GM23338 (cell line): ENCODE measurements around the gene STAM.

Source experiments
- CREB1 ChIP-seq: fragments of 250-450 bp; sonication (Bioruptor Pico); IDR thresholded peaks from 2 replicates; pipeline ENCODE4 v1.5.0; 2020; ENCODE audit warnings: low read depth, mild to moderate bottlenecking, moderate library complexity
- EZH2 ChIP-seq: fragments of 200-600 bp; sonication (generic); IDR thresholded peaks from one replicate; pipeline ENCODE4 v1.8.0; 2017; ENCODE audit warnings: antibody characterized with exemption, mild to moderate bottlenecking, low read depth; ENCODE audit not compliant: unreplicated experiment
- EZH2phosphoT487 ChIP-seq: fragments of 200-600 bp; sonication (generic); IDR thresholded peaks from one replicate; pipeline ENCODE4 v1.8.1; 2018; ENCODE audit warnings: antibody characterized with exemption; ENCODE audit not compliant: unreplicated experiment
- JUNB ChIP-seq: IDR thresholded peaks from one replicate; pipeline ENCODE4 v1.6.1; 2016; ENCODE audit warnings: antibody characterized with exemption; ENCODE audit not compliant: unreplicated experiment
- NANOG ChIP-seq: IDR thresholded peaks from 2 replicates; pipeline ENCODE4 v1.6.1; 2016; ENCODE audit warnings: antibody characterized with exemption, borderline replicate concordance
- POLR2AphosphoS5 ChIP-seq: IDR thresholded peaks from 2 replicates; pipeline ENCODE4 v1.6.1; 2016; ENCODE audit warnings: antibody characterized with exemption, low read depth
- ZNF114 ChIP-seq: fragments of 250-450 bp; sonication (Bioruptor Pico); IDR thresholded peaks from 2 replicates; pipeline ENCODE4 v1.5.0; 2020; ENCODE audit warnings: mild to moderate bottlenecking, moderate library complexity
- ZNF331 ChIP-seq: fragments of 250-450 bp; sonication (Bioruptor Pico); IDR thresholded peaks from 2 replicates; pipeline ENCODE4 v1.5.0; 2020; ENCODE audit warnings: low read depth, mild to moderate bottlenecking, moderate library complexity
- TF ChIP-seq, protein P1 (sequence below), 2 experiments: fragments of 200-600 bp in 1 of 2; sonication (generic) in 1 of 2; conservative IDR thresholded peaks; 2 replicates each; pipeline versions ENCODE4 v1.5.1 to v1.6.1; 2016 to 2017; ENCODE audit warnings: antibody characterized with exemption in 2 of 2, low read depth in 2 of 2, mild to moderate bottlenecking in 2 of 2, moderate library complexity in 1 of 2
- TF ChIP-seq, protein P2 (sequence below): IDR thresholded peaks from one replicate; pipeline ENCODE4 v1.6.1; 2018; ENCODE audit warnings: antibody characterized with exemption; ENCODE audit not compliant: unreplicated experiment
- TF ChIP-seq, protein P3 (sequence below): IDR thresholded peaks from 2 replicates; pipeline ENCODE4 v1.6.1; 2016; ENCODE audit warnings: antibody characterized with exemption
- TF ChIP-seq, protein P4 (sequence below): fragments of 250-450 bp; sonication (Bioruptor Pico); IDR thresholded peaks from 2 replicates; pipeline ENCODE4 v1.5.0; 2020; ENCODE audit warnings: mild to moderate bottlenecking, moderate library complexity

- TF ChIP-seq, protein P1, sequence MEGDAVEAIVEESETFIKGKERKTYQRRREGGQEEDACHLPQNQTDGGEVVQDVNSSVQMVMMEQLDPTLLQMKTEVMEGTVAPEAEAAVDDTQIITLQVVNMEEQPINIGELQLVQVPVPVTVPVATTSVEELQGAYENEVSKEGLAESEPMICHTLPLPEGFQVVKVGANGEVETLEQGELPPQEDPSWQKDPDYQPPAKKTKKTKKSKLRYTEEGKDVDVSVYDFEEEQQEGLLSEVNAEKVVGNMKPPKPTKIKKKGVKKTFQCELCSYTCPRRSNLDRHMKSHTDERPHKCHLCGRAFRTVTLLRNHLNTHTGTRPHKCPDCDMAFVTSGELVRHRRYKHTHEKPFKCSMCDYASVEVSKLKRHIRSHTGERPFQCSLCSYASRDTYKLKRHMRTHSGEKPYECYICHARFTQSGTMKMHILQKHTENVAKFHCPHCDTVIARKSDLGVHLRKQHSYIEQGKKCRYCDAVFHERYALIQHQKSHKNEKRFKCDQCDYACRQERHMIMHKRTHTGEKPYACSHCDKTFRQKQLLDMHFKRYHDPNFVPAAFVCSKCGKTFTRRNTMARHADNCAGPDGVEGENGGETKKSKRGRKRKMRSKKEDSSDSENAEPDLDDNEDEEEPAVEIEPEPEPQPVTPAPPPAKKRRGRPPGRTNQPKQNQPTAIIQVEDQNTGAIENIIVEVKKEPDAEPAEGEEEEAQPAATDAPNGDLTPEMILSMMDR (conservative IDR thresholded peaks at IDR 0.05; ENCODE audit: low read depth in 2 of 2), result peak in 1 of 2 experiments; percentile 36; a peak in 1 of 4 replicates
- TF ChIP-seq EZH2phosphoT487 (no peak), POLR2AphosphoS5 (peak; percentile 74), EZH2 (no peak), ZNF331 (CRISPR knock-in tag) (no peak), JUNB (no peak), CREB1 (CRISPR knock-in tag) (peak; percentile 53; the same call in 1 of the 2 replicates), NANOG (no peak), ZNF114 (CRISPR knock-in tag) (no peak)
- TF ChIP-seq, protein P2, sequence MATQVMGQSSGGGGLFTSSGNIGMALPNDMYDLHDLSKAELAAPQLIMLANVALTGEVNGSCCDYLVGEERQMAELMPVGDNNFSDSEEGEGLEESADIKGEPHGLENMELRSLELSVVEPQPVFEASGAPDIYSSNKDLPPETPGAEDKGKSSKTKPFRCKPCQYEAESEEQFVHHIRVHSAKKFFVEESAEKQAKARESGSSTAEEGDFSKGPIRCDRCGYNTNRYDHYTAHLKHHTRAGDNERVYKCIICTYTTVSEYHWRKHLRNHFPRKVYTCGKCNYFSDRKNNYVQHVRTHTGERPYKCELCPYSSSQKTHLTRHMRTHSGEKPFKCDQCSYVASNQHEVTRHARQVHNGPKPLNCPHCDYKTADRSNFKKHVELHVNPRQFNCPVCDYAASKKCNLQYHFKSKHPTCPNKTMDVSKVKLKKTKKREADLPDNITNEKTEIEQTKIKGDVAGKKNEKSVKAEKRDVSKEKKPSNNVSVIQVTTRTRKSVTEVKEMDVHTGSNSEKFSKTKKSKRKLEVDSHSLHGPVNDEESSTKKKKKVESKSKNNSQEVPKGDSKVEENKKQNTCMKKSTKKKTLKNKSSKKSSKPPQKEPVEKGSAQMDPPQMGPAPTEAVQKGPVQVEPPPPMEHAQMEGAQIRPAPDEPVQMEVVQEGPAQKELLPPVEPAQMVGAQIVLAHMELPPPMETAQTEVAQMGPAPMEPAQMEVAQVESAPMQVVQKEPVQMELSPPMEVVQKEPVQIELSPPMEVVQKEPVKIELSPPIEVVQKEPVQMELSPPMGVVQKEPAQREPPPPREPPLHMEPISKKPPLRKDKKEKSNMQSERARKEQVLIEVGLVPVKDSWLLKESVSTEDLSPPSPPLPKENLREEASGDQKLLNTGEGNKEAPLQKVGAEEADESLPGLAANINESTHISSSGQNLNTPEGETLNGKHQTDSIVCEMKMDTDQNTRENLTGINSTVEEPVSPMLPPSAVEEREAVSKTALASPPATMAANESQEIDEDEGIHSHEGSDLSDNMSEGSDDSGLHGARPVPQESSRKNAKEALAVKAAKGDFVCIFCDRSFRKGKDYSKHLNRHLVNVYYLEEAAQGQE, result peak; percentile 9
- TF ChIP-seq, protein P3, sequence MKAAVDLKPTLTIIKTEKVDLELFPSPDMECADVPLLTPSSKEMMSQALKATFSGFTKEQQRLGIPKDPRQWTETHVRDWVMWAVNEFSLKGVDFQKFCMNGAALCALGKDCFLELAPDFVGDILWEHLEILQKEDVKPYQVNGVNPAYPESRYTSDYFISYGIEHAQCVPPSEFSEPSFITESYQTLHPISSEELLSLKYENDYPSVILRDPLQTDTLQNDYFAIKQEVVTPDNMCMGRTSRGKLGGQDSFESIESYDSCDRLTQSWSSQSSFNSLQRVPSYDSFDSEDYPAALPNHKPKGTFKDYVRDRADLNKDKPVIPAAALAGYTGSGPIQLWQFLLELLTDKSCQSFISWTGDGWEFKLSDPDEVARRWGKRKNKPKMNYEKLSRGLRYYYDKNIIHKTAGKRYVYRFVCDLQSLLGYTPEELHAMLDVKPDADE, result 0 out of 2 replicates have a peak, but pooled peaks have one; percentile 37
- TF ChIP-seq, protein P4, sequence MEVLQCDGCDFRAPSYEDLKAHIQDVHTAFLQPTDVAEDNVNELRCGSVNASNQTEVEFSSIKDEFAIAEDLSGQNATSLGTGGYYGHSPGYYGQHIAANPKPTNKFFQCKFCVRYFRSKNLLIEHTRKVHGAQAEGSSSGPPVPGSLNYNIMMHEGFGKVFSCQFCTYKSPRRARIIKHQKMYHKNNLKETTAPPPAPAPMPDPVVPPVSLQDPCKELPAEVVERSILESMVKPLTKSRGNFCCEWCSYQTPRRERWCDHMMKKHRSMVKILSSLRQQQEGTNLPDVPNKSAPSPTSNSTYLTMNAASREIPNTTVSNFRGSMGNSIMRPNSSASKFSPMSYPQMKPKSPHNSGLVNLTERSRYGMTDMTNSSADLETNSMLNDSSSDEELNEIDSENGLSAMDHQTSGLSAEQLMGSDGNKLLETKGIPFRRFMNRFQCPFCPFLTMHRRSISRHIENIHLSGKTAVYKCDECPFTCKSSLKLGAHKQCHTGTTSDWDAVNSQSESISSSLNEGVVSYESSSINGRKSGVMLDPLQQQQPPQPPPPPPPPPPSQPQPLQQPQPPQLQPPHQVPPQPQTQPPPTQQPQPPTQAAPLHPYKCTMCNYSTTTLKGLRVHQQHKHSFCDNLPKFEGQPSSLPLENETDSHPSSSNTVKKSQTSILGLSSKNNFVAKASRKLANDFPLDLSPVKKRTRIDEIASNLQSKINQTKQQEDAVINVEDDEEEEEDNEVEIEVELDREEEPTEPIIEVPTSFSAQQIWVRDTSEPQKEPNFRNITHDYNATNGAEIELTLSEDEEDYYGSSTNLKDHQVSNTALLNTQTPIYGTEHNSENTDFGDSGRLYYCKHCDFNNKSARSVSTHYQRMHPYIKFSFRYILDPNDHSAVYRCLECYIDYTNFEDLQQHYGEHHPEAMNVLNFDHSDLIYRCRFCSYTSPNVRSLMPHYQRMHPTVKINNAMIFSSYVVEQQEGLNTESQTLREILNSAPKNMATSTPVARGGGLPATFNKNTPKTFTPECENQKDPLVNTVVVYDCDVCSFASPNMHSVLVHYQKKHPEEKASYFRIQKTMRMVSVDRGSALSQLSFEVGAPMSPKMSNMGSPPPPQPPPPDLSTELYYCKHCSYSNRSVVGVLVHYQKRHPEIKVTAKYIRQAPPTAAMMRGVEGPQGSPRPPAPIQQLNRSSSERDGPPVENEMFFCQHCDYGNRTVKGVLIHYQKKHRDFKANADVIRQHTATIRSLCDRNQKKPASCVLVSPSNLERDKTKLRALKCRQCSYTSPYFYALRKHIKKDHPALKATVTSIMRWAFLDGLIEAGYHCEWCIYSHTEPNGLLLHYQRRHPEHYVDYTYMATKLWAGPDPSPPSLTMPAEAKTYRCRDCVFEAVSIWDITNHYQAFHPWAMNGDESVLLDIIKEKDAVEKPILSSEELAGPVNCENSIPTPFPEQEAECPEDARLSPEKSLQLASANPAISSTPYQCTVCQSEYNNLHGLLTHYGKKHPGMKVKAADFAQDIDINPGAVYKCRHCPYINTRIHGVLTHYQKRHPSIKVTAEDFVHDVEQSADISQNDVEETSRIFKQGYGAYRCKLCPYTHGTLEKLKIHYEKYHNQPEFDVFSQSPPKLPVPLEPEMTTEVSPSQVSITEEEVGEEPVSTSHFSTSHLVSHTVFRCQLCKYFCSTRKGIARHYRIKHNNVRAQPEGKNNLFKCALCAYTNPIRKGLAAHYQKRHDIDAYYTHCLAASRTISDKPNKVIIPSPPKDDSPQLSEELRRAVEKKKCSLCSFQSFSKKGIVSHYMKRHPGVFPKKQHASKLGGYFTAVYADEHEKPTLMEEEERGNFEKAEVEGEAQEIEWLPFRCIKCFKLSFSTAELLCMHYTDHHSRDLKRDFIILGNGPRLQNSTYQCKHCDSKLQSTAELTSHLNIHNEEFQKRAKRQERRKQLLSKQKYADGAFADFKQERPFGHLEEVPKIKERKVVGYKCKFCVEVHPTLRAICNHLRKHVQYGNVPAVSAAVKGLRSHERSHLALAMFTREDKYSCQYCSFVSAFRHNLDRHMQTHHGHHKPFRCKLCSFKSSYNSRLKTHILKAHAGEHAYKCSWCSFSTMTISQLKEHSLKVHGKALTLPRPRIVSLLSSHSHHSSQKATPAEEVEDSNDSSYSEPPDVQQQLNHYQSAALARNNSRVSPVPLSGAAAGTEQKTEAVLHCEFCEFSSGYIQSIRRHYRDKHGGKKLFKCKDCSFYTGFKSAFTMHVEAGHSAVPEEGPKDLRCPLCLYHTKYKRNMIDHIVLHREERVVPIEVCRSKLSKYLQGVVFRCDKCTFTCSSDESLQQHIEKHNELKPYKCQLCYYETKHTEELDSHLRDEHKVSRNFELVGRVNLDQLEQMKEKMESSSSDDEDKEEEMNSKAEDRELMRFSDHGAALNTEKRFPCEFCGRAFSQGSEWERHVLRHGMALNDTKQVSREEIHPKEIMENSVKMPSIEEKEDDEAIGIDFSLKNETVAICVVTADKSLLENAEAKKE (CRISPR knock-in tag), result no peak
Observed at GRCh38 chr10:17617031-17617911, 26.7 kb upstream of the STAM start, which contains the start of gene HACD1.
